GM12874 (cell line): Measurements from ENCODE around the gene PPM1H.

Experiments
- TF ChIP-seq, protein P1 (sequence below): IDR thresholded peaks from 2 replicates; pipeline ENCODE4 v1.5.1; 2011; ENCODE audit warnings: low read depth, mild to moderate bottlenecking, control low read depth, low read length, moderate library complexity; ENCODE audit not compliant: insufficient read depth

The PPM1H gene

DNA sequence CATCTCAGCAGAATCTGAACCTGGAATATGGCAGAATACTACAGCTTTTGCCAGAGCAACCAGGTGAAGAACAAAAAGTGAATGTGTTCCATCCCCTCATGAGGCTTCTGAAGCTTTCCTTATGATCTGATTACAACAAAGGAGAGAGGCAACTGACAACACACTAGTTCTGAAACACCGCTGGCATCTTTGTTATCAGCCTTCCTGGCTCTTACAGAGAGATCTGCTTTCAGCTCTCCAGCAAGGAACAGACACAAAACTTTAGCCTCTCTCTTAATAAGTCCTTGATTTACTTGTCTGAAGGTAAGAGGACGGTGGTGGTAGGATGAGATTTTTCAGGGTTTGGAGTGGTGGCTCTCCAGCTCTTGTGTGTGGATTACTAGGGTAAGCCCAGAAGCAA lies 227.0 kb downstream of the PPM1H start:
- TF ChIP-seq, protein P1, sequence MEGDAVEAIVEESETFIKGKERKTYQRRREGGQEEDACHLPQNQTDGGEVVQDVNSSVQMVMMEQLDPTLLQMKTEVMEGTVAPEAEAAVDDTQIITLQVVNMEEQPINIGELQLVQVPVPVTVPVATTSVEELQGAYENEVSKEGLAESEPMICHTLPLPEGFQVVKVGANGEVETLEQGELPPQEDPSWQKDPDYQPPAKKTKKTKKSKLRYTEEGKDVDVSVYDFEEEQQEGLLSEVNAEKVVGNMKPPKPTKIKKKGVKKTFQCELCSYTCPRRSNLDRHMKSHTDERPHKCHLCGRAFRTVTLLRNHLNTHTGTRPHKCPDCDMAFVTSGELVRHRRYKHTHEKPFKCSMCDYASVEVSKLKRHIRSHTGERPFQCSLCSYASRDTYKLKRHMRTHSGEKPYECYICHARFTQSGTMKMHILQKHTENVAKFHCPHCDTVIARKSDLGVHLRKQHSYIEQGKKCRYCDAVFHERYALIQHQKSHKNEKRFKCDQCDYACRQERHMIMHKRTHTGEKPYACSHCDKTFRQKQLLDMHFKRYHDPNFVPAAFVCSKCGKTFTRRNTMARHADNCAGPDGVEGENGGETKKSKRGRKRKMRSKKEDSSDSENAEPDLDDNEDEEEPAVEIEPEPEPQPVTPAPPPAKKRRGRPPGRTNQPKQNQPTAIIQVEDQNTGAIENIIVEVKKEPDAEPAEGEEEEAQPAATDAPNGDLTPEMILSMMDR, result no peak

DNA sequence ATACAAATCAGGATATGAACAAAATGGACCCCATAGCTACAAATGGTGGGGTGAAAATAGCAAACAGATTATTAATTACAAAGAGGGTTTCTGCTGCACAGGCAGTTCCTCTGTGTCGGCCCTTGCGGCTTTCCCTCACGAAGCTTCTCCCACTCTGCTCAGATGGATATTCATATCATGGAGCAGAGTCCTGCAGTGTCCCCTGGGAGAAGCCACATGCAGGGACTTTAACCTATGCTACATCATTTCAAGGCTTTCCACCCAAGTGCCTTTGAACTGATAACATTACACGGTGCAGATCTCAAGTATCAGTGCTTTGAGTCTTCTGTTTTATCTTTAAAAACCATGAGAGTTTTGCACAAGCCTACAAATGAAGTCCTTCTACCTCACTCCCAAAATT lies 229.1 kb downstream of the PPM1H start:
- TF ChIP-seq, protein P1, result no peak

DNA sequence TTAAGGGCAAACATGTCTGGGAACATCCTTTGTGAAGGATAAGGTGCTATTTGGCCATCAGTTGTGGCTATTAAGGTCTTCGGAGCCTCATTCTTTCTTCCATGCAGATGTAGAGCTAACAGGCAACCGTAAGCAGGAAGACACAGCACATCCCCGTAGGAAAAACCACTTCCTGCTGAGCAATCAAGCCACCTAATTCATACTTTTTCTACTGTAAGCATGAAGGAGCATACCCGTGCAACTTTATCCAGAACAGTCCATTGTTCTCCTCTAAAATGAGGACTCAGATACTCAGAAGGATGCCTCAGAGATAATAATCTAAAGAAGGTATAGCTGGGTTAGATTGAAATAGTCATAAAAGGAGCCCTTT lies 232.0 kb downstream of the PPM1H start:
- TF ChIP-seq, protein P1, result no peak

DNA sequence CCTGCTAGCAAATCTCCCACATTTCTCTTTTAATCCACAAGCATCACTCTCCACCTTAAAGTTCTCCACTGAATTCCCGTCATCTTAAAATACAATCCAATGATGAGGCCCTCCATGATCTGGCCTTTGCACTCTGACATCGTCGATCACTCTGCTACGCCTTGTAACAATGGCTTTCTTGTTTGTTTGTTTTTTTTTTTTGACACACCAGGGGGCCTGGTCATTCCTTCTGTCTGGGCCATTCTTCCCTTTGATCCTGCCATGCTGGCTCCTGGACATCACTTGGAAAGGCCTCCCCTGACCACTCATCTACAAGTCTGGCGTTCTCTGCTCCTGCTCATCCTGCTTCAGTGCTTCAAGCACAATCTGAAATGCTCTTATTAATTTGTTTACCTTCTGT lies 233.5 kb downstream of the PPM1H start:
- TF ChIP-seq, protein P1, result no peak

- TF ChIP-seq, protein P1, result no peak
Observed at GRCh38 chr12:62700091-62700880, 234.7 kb downstream of the PPM1H start.

- TF ChIP-seq, protein P1, result no peak
Observed at GRCh38 chr12:62698701-62699101, 236.2 kb downstream of the PPM1H start.

GRCh38 chr12:62697893-62698292 lies 237.1 kb downstream of the PPM1H start:
- TF ChIP-seq, protein P1, result no peak

- TF ChIP-seq, protein P1, result no peak
Observed at GRCh38 chr12:62695696-62696095, 239.3 kb downstream of the PPM1H start.
